H1 (cell line): ENCODE measurements around the gene TDRD9. TPM values are rescaled to one million over a fixed set of nuclear protein-coding genes. Genes with fewer than 3 reads are reported as not detected.

ENCODE experiments used
- CTCF ChIA-PET: fragments of 300-600 bp; sonication (Branson Sonifier 250); formaldehyde crosslinking; loops from one replicate; lab custom pipeline; 2021; ENCODE audit not compliant: partially characterized antibody; lab: Charles Lee
- POLR2A ChIA-PET: fragments of 300-600 bp; sonication (Branson Sonifier 250); formaldehyde crosslinking; loops from one replicate; lab custom pipeline; 2021; ENCODE audit warnings: inconsistent platforms; ENCODE audit not compliant: partially characterized antibody; lab: Charles Lee
- DNase-seq, 2 experiments: peaks; one replicate each; pipeline versions ENCODE4 v3.0.0 to v3.0.0-alpha.2; 2010 to 2022; ENCODE audit warnings: low spot score in 2 of 2, low read depth in 1 of 2, mixed read lengths in 1 of 2
- FAIRE-seq: peaks from 2 replicates; lab custom pipeline; 2011; peaks lifted over from hg19 to GRCh38; lab: Jason Lieb, UNC
- H2AFZ ChIP-seq: 2 replicates; pipeline ENCODE4 v1.8.1; 2012; ENCODE audit warnings: low read length, inconsistent platforms
- H2AK5ac ChIP-seq: 2 replicates; pipeline ENCODE4 v1.6.1; 2013; ENCODE audit warnings: low read depth, low read length
- H2BK120ac ChIP-seq: replicated peaks from 2 replicates; pipeline ENCODE3; 2013; ENCODE audit warnings: low read depth, low read length, inconsistent platforms
- H2BK12ac ChIP-seq: 2 replicates; pipeline ENCODE4 v1.6.1; 2013; ENCODE audit warnings: low read depth, low read length
- H2BK15ac ChIP-seq: 2 replicates; pipeline ENCODE4 v1.6.1; 2013; ENCODE audit warnings: low read length
- H2BK20ac ChIP-seq: 2 replicates; pipeline ENCODE4 v1.6.1; 2013; ENCODE audit warnings: low read length
- H2BK5ac ChIP-seq: 2 replicates; pipeline ENCODE4 v1.6.1; 2013; ENCODE audit warnings: low read depth, low read length
- H3K14ac ChIP-seq: 2 replicates; pipeline ENCODE4 v1.6.1; 2013; ENCODE audit warnings: inconsistent platforms; ENCODE audit not compliant: insufficient read length
- H3K18ac ChIP-seq: 2 replicates; pipeline ENCODE4 v1.6.1; 2013; ENCODE audit warnings: low read length; ENCODE audit errors: extremely low read depth
- H3K23ac ChIP-seq: 2 replicates; pipeline ENCODE4 v1.6.1; 2013; ENCODE audit warnings: inconsistent platforms; ENCODE audit not compliant: insufficient read length
- H3K23me2 ChIP-seq: 2 replicates; pipeline ENCODE4 v1.6.1; 2013; ENCODE audit warnings: low read depth, low read length
- H3K27ac ChIP-seq: 2 replicates; pipeline ENCODE4 v1.6.1; 2011; ENCODE audit warnings: low read depth, low read length, inconsistent platforms
- H3K27me3 ChIP-seq, 4 experiments: replicated peaks in 1 of 4; 1 replicate in 1 of 4; 2 replicates in 3 of 4; pipeline versions ENCODE4 v1.6.1 to v1.8.1; 2011 to 2013; ENCODE audit warnings: low read length in 3 of 4, mild to moderate bottlenecking in 3 of 4, inconsistent platforms in 2 of 4, mixed read lengths in 2 of 4, moderate library complexity in 1 of 4; ENCODE audit not compliant: control insufficient read depth in 3 of 4, insufficient read depth in 3 of 4; ENCODE audit errors: extremely low read depth in 1 of 4
- H3K36me3 ChIP-seq, 4 experiments: 2 replicates each; pipeline versions ENCODE4 v1.6.1 to v1.8.1; 2011 to 2013; ENCODE audit warnings: mild to moderate bottlenecking in 4 of 4, low read length in 3 of 4, moderate library complexity in 2 of 4, control low read depth in 1 of 4, inconsistent platforms in 1 of 4; ENCODE audit not compliant: insufficient read depth in 4 of 4, control insufficient read depth in 2 of 4
- H3K4ac ChIP-seq: replicated peaks from 2 replicates; pipeline ENCODE3; 2013; ENCODE audit warnings: low read length, low read depth, mixed read lengths, inconsistent platforms; ENCODE audit not compliant: insufficient read length
- H3K4me1 ChIP-seq, 4 experiments: replicated peaks in 1 of 4; 1 replicate in 1 of 4; 2 replicates in 3 of 4; pipeline versions ENCODE4 v1.6.1 to v1.8.1; 2011 to 2013; ENCODE audit warnings: low read length in 3 of 4, inconsistent platforms in 2 of 4, mixed read lengths in 1 of 4; ENCODE audit not compliant: insufficient read depth in 4 of 4, control insufficient read depth in 3 of 4
- H3K4me2 ChIP-seq, 2 experiments: 2 replicates each; pipeline versions ENCODE4 v1.6.1 to v1.8.1; 2011 to 2013; ENCODE audit warnings: low read depth in 2 of 2, low read length in 2 of 2, control low read depth in 1 of 2, inconsistent platforms in 1 of 2, mild to moderate bottlenecking in 1 of 2; ENCODE audit not compliant: insufficient read depth in 1 of 2
- H3K4me3 ChIP-seq, 4 experiments: fragments of 200-600, 300-600 bp in 1 of 4; sonication (generic), shearing (Covaris generic), sonication (Bioruptor Twin) in 1 of 4; 2 replicates each; pipeline versions ENCODE4 v1.5.1 to v1.8.1; 2011 to 2016; ENCODE audit warnings: low read length in 4 of 4, low read depth in 3 of 4, control low read depth in 2 of 4, inconsistent platforms in 2 of 4, mild to moderate bottlenecking in 2 of 4, mixed read lengths in 1 of 4, moderate library complexity in 1 of 4; ENCODE audit not compliant: insufficient read depth in 2 of 4; ENCODE audit errors: extremely low read depth in 1 of 4
- H3K56ac ChIP-seq: replicated peaks from 2 replicates; pipeline ENCODE3; 2013; ENCODE audit warnings: low read depth, mild to moderate bottlenecking, mixed read lengths, low read length, inconsistent platforms; ENCODE audit not compliant: insufficient read length
- H3K79me1 ChIP-seq: 2 replicates; pipeline ENCODE4 v1.6.1; 2013; ENCODE audit warnings: low read depth, low read length, control low read depth
- H3K79me2 ChIP-seq, 2 experiments: 2 replicates each; pipeline versions ENCODE4 v1.6.1 to v1.8.1; 2012 to 2013; ENCODE audit warnings: low read length in 2 of 2, mild to moderate bottlenecking in 2 of 2, inconsistent platforms in 1 of 2; ENCODE audit not compliant: insufficient read depth in 2 of 2, control insufficient read depth in 1 of 2
- H3K9ac ChIP-seq, 4 experiments: replicated peaks in 1 of 4; 1 replicate in 1 of 4; 2 replicates in 3 of 4; pipeline versions ENCODE4 v1.6.1 to v1.8.1; 2011 to 2013; ENCODE audit warnings: low read depth in 3 of 4, low read length in 3 of 4, control low read depth in 2 of 4, mild to moderate bottlenecking in 2 of 4, moderate library complexity in 2 of 4, inconsistent platforms in 1 of 4; ENCODE audit errors: extremely low read depth in 1 of 4
- H3K9me3 ChIP-seq, 2 experiments: 2 replicates each; pipeline versions ENCODE4 v1.6.1 to v1.8.1; 2012 to 2013; ENCODE audit warnings: mild to moderate bottlenecking in 2 of 2, moderate library complexity in 2 of 2, control low read depth in 1 of 2, inconsistent platforms in 1 of 2, low read depth in 1 of 2, low read length in 1 of 2, mixed read lengths in 1 of 2; ENCODE audit not compliant: insufficient read depth in 2 of 2
- H4K20me1 ChIP-seq, 2 experiments: replicated peaks in 1 of 2; 2 replicates each; pipeline versions ENCODE3 to v1.8.1; 2011 to 2013; ENCODE audit warnings: inconsistent platforms in 2 of 2, low read length in 2 of 2, mild to moderate bottlenecking in 1 of 2; ENCODE audit not compliant: insufficient read depth in 2 of 2, control insufficient read depth in 1 of 2
- H4K5ac ChIP-seq: 2 replicates; pipeline ENCODE4 v1.6.1; 2013; ENCODE audit warnings: low read length, low read depth, mixed read lengths, inconsistent platforms; ENCODE audit not compliant: insufficient read length
- H4K8ac ChIP-seq: 2 replicates; pipeline ENCODE4 v1.8.0; 2013; ENCODE audit warnings: mild to moderate bottlenecking, moderate library complexity, low read length, inconsistent platforms; ENCODE audit not compliant: insufficient read depth; ENCODE audit errors: extremely low read depth
- H4K91ac ChIP-seq: replicated peaks from 2 replicates; pipeline ENCODE3; 2013; ENCODE audit warnings: low read length, mixed read lengths, inconsistent platforms; ENCODE audit not compliant: insufficient read length
- CBX5 ChIP-seq: fragments of 300-800, 300-1000 bp; sonication (generic); IDR thresholded peaks from 2 replicates; pipeline ENCODE4 v1.7.1; 2016; ENCODE audit warnings: antibody characterized with exemption, low read length, low read depth
- RAD21 ChIP-seq, 2 experiments: IDR thresholded peaks in 1 of 2; conservative IDR thresholded peaks in 1 of 2; 2 replicates each; pipeline ENCODE4 v1.6.1; 2011; ENCODE audit warnings: low read depth in 2 of 2, low read length in 2 of 2, improper control_type of control experiment in 1 of 2, inconsistent platforms in 1 of 2, mild to moderate bottlenecking in 1 of 2, moderate library complexity in 1 of 2
- WGBS, 2 experiments: shearing (Covaris generic) in 1 of 2; methylation state at CpG; one replicate each; pipeline versions ENCODE4 v1.1.6 to v1.1.7; 2013 to 2015; ENCODE audit warnings: low lambda C conversion rate in 2 of 2, mixed read lengths in 2 of 2, inconsistent platforms in 1 of 2, low coverage in 1 of 2, missing lambda C conversion rate in 1 of 2; ENCODE audit not compliant: insufficient replicate concordance in 2 of 2, insufficient coverage in 1 of 2, insufficient read length in 1 of 2; ENCODE audit errors: extremely low coverage in 1 of 2, missing lambda C conversion rate in 1 of 2; 5-methylcytosine and 5-hydroxymethylcytosine counted together
- polyA plus RNA-seq, 7 experiments: library from polyadenylated mRNA; depleted of rRNA in 3 of 7; stranded (reverse) in 5 of 7; unstranded in 2 of 7; fragments of >200 nt in 5 of 7; fragments of 200-250 nt in 2 of 7; gene quantifications; 1 replicate in 5 of 7; 2 replicates in 1 of 7; 4 replicates in 1 of 7; pipeline versions ENCODE4 v1.2.1 to v1.2.3, GENCODE V29; 2011 to 2013; ENCODE audit warnings: missing spikeins in 2 of 7, mixed read lengths in 2 of 7
- total RNA-seq: library from RNA; stranded (reverse); fragmentation: NEBNext Ultra II Directional; extraction: Animal tissue kit (Norgen Biotek cat#: 25700); gene quantifications from 2 replicates; pipeline ENCODE4 v1.2.1, GENCODE V29; 2021
- TF ChIP-seq, protein P1 (sequence below), 3 experiments: IDR thresholded peaks; 1 replicate in 2 of 3; 2 replicates in 1 of 3; pipeline versions ENCODE4 v1.5.1 to v1.6.1; 2011; ENCODE audit warnings: low read length in 3 of 3, mild to moderate bottlenecking in 3 of 3, inconsistent platforms in 2 of 3, low read depth in 1 of 3, moderate library complexity in 1 of 3; ENCODE audit not compliant: insufficient read depth in 1 of 3; ENCODE audit errors: control extremely low read depth in 1 of 3

TDRD9 gene
- total and polyA plus RNA-seq, 2 of the 8 experiments (the other 6 are each of a cell fraction or from before 2014, with no cell fraction given) = not detected

DNA sequence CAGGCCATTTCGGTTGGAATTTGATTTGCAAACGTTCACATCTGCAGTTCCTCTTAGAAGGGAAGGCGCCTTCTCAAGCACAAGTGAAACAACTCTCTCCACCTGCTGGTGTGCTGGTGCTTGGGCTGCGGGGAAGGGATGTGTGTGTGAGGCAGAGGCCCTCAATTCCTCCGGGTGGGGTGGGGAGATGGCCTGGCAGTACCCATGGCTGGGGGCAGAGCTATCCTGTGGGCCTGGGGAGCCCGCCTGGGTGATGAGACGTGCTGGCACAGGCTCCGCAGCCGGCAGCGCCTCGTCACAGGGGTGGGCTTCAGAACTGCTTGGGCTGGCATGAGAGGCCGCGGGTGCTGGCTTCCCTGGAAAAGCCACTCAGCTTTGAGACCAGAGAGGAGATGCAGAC is 28.9 kb upstream of the TDRD9 start:
- Histone ChIP-seq H2BK15ac (no peak overlapping the region), H3K27ac (no peak overlapping the region), H2AK5ac (no peak overlapping the region), H3K4me2 (no peak overlapping the region), H2BK12ac (no peak overlapping the region), H4K5ac (no peak overlapping the region), H4K20me1 (no peaks in the 10 kb centered on the region), H3K4ac (no peak overlapping the region), H3K56ac (no peak overlapping the region), H3K9me3 (peaks cover 0 to 3% of the 10 kb centered on the region in 2 experiments; a peak in 1 of 4 replicates), H3K23me2 (no peaks in the 10 kb centered on the region), H2BK20ac (no peak overlapping the region), H3K4me1 (no peaks in the 10 kb centered on the region), H3K18ac (no peak overlapping the region), H4K8ac (no peak overlapping the region), H2BK120ac (no peak overlapping the region), H2AFZ (no peak overlapping the region), H4K91ac (no peak overlapping the region), H3K79me1 (no peaks in the 10 kb centered on the region), H3K14ac (no peak overlapping the region), H3K23ac (no peak overlapping the region), H3K36me3 (no peaks in the 10 kb centered on the region), H3K79me2 (no peaks in the 10 kb centered on the region), H3K9ac (no peak overlapping the region), H3K27me3 (no peaks in the 10 kb centered on the region), H3K4me3 (no peak overlapping the region), H2BK5ac (no peak overlapping the region)
- peak; percentile 8 to 37; a peak in 2 of 4 replicates for TF ChIP-seq RAD21 (IDR thresholded peaks at IDR 0.05 in 1 of 2, conservative IDR thresholded peaks at IDR 0.05 in 1 of 2; ENCODE audit: low read depth in 2 of 2, low read length in 2 of 2)
- TF ChIP-seq, protein P1, sequence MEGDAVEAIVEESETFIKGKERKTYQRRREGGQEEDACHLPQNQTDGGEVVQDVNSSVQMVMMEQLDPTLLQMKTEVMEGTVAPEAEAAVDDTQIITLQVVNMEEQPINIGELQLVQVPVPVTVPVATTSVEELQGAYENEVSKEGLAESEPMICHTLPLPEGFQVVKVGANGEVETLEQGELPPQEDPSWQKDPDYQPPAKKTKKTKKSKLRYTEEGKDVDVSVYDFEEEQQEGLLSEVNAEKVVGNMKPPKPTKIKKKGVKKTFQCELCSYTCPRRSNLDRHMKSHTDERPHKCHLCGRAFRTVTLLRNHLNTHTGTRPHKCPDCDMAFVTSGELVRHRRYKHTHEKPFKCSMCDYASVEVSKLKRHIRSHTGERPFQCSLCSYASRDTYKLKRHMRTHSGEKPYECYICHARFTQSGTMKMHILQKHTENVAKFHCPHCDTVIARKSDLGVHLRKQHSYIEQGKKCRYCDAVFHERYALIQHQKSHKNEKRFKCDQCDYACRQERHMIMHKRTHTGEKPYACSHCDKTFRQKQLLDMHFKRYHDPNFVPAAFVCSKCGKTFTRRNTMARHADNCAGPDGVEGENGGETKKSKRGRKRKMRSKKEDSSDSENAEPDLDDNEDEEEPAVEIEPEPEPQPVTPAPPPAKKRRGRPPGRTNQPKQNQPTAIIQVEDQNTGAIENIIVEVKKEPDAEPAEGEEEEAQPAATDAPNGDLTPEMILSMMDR (IDR thresholded peaks at IDR 0.05; ENCODE audit: control extremely low read depth in 1 of 3, insufficient read depth in 1 of 3, low read depth in 1 of 3, low read length in 3 of 3) = peak; percentile 15 to 26 (median 18); a peak in 3 of 4 replicates
- TF ChIP-seq CBX5 = no peak
- ChIA-PET CTCF (interaction anchor here (0.7 to 4.3 kb wide), 16 partner anchors 8 to 176 kb away, joined by 3 to 56 read pairs (median 6); no protein-coding TSS in a partner anchor), POLR2A (interaction anchor here (2.2 kb wide), 1 partner anchor 10 kb away, joined by 6 read pairs; no protein-coding TSS in a partner anchor)
- FAIRE-seq = no peak
- no peak for DNase-seq
- 83% methylated on average over 13 of the region's 13 CpGs; no CpG with 5 or more reads in 1 of the 2 experiments for WGBS, 2 experiments
